H1 (cell line): ENCODE data around the gene ARHGEF40. TPM values are rescaled to one million over a fixed set of nuclear protein-coding genes. Genes with fewer than 3 reads are reported as not detected.

ENCODE experiments used
- CTCF ChIA-PET: fragments of 300-600 bp; sonication (Branson Sonifier 250); formaldehyde crosslinking; loops from one replicate; lab custom pipeline; 2021; ENCODE audit not compliant: partially characterized antibody; lab: Charles Lee
- POLR2A ChIA-PET: fragments of 300-600 bp; sonication (Branson Sonifier 250); formaldehyde crosslinking; loops from one replicate; lab custom pipeline; 2021; ENCODE audit warnings: inconsistent platforms; ENCODE audit not compliant: partially characterized antibody; lab: Charles Lee
- DNase-seq, 2 experiments: peaks; one replicate each; pipeline versions ENCODE4 v3.0.0 to v3.0.0-alpha.2; 2010 to 2022; ENCODE audit warnings: low spot score in 2 of 2, low read depth in 1 of 2, mixed read lengths in 1 of 2
- FAIRE-seq: peaks from 2 replicates; lab custom pipeline; 2011; peaks lifted over from hg19 to GRCh38; lab: Jason Lieb, UNC
- H2AFZ ChIP-seq: 2 replicates; pipeline ENCODE4 v1.8.1; 2012; ENCODE audit warnings: low read length, inconsistent platforms
- H2AK5ac ChIP-seq: 2 replicates; pipeline ENCODE4 v1.6.1; 2013; ENCODE audit warnings: low read depth, low read length
- H2BK120ac ChIP-seq: replicated peaks from 2 replicates; pipeline ENCODE3; 2013; ENCODE audit warnings: low read depth, low read length, inconsistent platforms
- H2BK12ac ChIP-seq: 2 replicates; pipeline ENCODE4 v1.6.1; 2013; ENCODE audit warnings: low read depth, low read length
- H2BK15ac ChIP-seq: 2 replicates; pipeline ENCODE4 v1.6.1; 2013; ENCODE audit warnings: low read length
- H2BK20ac ChIP-seq: 2 replicates; pipeline ENCODE4 v1.6.1; 2013; ENCODE audit warnings: low read length
- H2BK5ac ChIP-seq: 2 replicates; pipeline ENCODE4 v1.6.1; 2013; ENCODE audit warnings: low read depth, low read length
- H3K14ac ChIP-seq: 2 replicates; pipeline ENCODE4 v1.6.1; 2013; ENCODE audit warnings: inconsistent platforms; ENCODE audit not compliant: insufficient read length
- H3K18ac ChIP-seq: 2 replicates; pipeline ENCODE4 v1.6.1; 2013; ENCODE audit warnings: low read length; ENCODE audit errors: extremely low read depth
- H3K23ac ChIP-seq: 2 replicates; pipeline ENCODE4 v1.6.1; 2013; ENCODE audit warnings: inconsistent platforms; ENCODE audit not compliant: insufficient read length
- H3K23me2 ChIP-seq: 2 replicates; pipeline ENCODE4 v1.6.1; 2013; ENCODE audit warnings: low read depth, low read length
- H3K27ac ChIP-seq: 2 replicates; pipeline ENCODE4 v1.6.1; 2011; ENCODE audit warnings: low read depth, low read length, inconsistent platforms
- H3K27me3 ChIP-seq, 4 experiments: replicated peaks in 1 of 4; 1 replicate in 1 of 4; 2 replicates in 3 of 4; pipeline versions ENCODE4 v1.6.1 to v1.8.1; 2011 to 2013; ENCODE audit warnings: low read length in 3 of 4, mild to moderate bottlenecking in 3 of 4, inconsistent platforms in 2 of 4, mixed read lengths in 2 of 4, moderate library complexity in 1 of 4; ENCODE audit not compliant: control insufficient read depth in 3 of 4, insufficient read depth in 3 of 4; ENCODE audit errors: extremely low read depth in 1 of 4
- H3K36me3 ChIP-seq, 4 experiments: 2 replicates each; pipeline versions ENCODE4 v1.6.1 to v1.8.1; 2011 to 2013; ENCODE audit warnings: mild to moderate bottlenecking in 4 of 4, low read length in 3 of 4, moderate library complexity in 2 of 4, control low read depth in 1 of 4, inconsistent platforms in 1 of 4; ENCODE audit not compliant: insufficient read depth in 4 of 4, control insufficient read depth in 2 of 4
- H3K4ac ChIP-seq: replicated peaks from 2 replicates; pipeline ENCODE3; 2013; ENCODE audit warnings: low read length, low read depth, mixed read lengths, inconsistent platforms; ENCODE audit not compliant: insufficient read length
- H3K4me1 ChIP-seq, 4 experiments: replicated peaks in 1 of 4; 1 replicate in 1 of 4; 2 replicates in 3 of 4; pipeline versions ENCODE4 v1.6.1 to v1.8.1; 2011 to 2013; ENCODE audit warnings: low read length in 3 of 4, inconsistent platforms in 2 of 4, mixed read lengths in 1 of 4; ENCODE audit not compliant: insufficient read depth in 4 of 4, control insufficient read depth in 3 of 4
- H3K4me2 ChIP-seq, 2 experiments: 2 replicates each; pipeline versions ENCODE4 v1.6.1 to v1.8.1; 2011 to 2013; ENCODE audit warnings: low read depth in 2 of 2, low read length in 2 of 2, control low read depth in 1 of 2, inconsistent platforms in 1 of 2, mild to moderate bottlenecking in 1 of 2; ENCODE audit not compliant: insufficient read depth in 1 of 2
- H3K4me3 ChIP-seq, 4 experiments: fragments of 200-600, 300-600 bp in 1 of 4; sonication (generic), shearing (Covaris generic), sonication (Bioruptor Twin) in 1 of 4; 2 replicates each; pipeline versions ENCODE4 v1.5.1 to v1.8.1; 2011 to 2016; ENCODE audit warnings: low read length in 4 of 4, low read depth in 3 of 4, control low read depth in 2 of 4, inconsistent platforms in 2 of 4, mild to moderate bottlenecking in 2 of 4, mixed read lengths in 1 of 4, moderate library complexity in 1 of 4; ENCODE audit not compliant: insufficient read depth in 2 of 4; ENCODE audit errors: extremely low read depth in 1 of 4
- H3K56ac ChIP-seq: replicated peaks from 2 replicates; pipeline ENCODE3; 2013; ENCODE audit warnings: low read depth, mild to moderate bottlenecking, mixed read lengths, low read length, inconsistent platforms; ENCODE audit not compliant: insufficient read length
- H3K79me1 ChIP-seq: 2 replicates; pipeline ENCODE4 v1.6.1; 2013; ENCODE audit warnings: low read depth, low read length, control low read depth
- H3K79me2 ChIP-seq, 2 experiments: 2 replicates each; pipeline versions ENCODE4 v1.6.1 to v1.8.1; 2012 to 2013; ENCODE audit warnings: low read length in 2 of 2, mild to moderate bottlenecking in 2 of 2, inconsistent platforms in 1 of 2; ENCODE audit not compliant: insufficient read depth in 2 of 2, control insufficient read depth in 1 of 2
- H3K9ac ChIP-seq, 4 experiments: replicated peaks in 1 of 4; 1 replicate in 1 of 4; 2 replicates in 3 of 4; pipeline versions ENCODE4 v1.6.1 to v1.8.1; 2011 to 2013; ENCODE audit warnings: low read depth in 3 of 4, low read length in 3 of 4, control low read depth in 2 of 4, mild to moderate bottlenecking in 2 of 4, moderate library complexity in 2 of 4, inconsistent platforms in 1 of 4; ENCODE audit errors: extremely low read depth in 1 of 4
- H3K9me3 ChIP-seq, 2 experiments: 2 replicates each; pipeline versions ENCODE4 v1.6.1 to v1.8.1; 2012 to 2013; ENCODE audit warnings: mild to moderate bottlenecking in 2 of 2, moderate library complexity in 2 of 2, control low read depth in 1 of 2, inconsistent platforms in 1 of 2, low read depth in 1 of 2, low read length in 1 of 2, mixed read lengths in 1 of 2; ENCODE audit not compliant: insufficient read depth in 2 of 2
- H4K20me1 ChIP-seq, 2 experiments: replicated peaks in 1 of 2; 2 replicates each; pipeline versions ENCODE3 to v1.8.1; 2011 to 2013; ENCODE audit warnings: inconsistent platforms in 2 of 2, low read length in 2 of 2, mild to moderate bottlenecking in 1 of 2; ENCODE audit not compliant: insufficient read depth in 2 of 2, control insufficient read depth in 1 of 2
- H4K5ac ChIP-seq: 2 replicates; pipeline ENCODE4 v1.6.1; 2013; ENCODE audit warnings: low read length, low read depth, mixed read lengths, inconsistent platforms; ENCODE audit not compliant: insufficient read length
- H4K8ac ChIP-seq: 2 replicates; pipeline ENCODE4 v1.8.0; 2013; ENCODE audit warnings: mild to moderate bottlenecking, moderate library complexity, low read length, inconsistent platforms; ENCODE audit not compliant: insufficient read depth; ENCODE audit errors: extremely low read depth
- H4K91ac ChIP-seq: replicated peaks from 2 replicates; pipeline ENCODE3; 2013; ENCODE audit warnings: low read length, mixed read lengths, inconsistent platforms; ENCODE audit not compliant: insufficient read length
- CTCF ChIP-seq, 3 experiments: IDR thresholded peaks; 1 replicate in 2 of 3; 2 replicates in 1 of 3; pipeline versions ENCODE4 v1.5.1 to v1.6.1; 2011; ENCODE audit warnings: low read length in 3 of 3, mild to moderate bottlenecking in 3 of 3, inconsistent platforms in 2 of 3, low read depth in 1 of 3, moderate library complexity in 1 of 3; ENCODE audit not compliant: insufficient read depth in 1 of 3; ENCODE audit errors: control extremely low read depth in 1 of 3
- GABPA ChIP-seq: IDR thresholded peaks from 2 replicates; pipeline ENCODE4 v1.6.1; 2011; ENCODE audit warnings: mild to moderate bottlenecking, low read length, moderate library complexity, borderline replicate concordance; ENCODE audit not compliant: insufficient read depth
- POLR2AphosphoS5 ChIP-seq: IDR thresholded peaks from 2 replicates; pipeline ENCODE4 v1.6.1; 2011; ENCODE audit warnings: low read depth, low read length
- RAD21 ChIP-seq, 2 experiments: IDR thresholded peaks in 1 of 2; conservative IDR thresholded peaks in 1 of 2; 2 replicates each; pipeline ENCODE4 v1.6.1; 2011; ENCODE audit warnings: low read depth in 2 of 2, low read length in 2 of 2, improper control_type of control experiment in 1 of 2, inconsistent platforms in 1 of 2, mild to moderate bottlenecking in 1 of 2, moderate library complexity in 1 of 2
- TBP ChIP-seq: IDR thresholded peaks from 2 replicates; pipeline ENCODE4 v1.6.1; 2011; ENCODE audit warnings: low read depth, low read length, improper control_type of control experiment
- WGBS, 2 experiments: shearing (Covaris generic) in 1 of 2; methylation state at CpG; one replicate each; pipeline versions ENCODE4 v1.1.6 to v1.1.7; 2013 to 2015; ENCODE audit warnings: low lambda C conversion rate in 2 of 2, mixed read lengths in 2 of 2, inconsistent platforms in 1 of 2, low coverage in 1 of 2, missing lambda C conversion rate in 1 of 2; ENCODE audit not compliant: insufficient replicate concordance in 2 of 2, insufficient coverage in 1 of 2, insufficient read length in 1 of 2; ENCODE audit errors: extremely low coverage in 1 of 2, missing lambda C conversion rate in 1 of 2; 5-methylcytosine and 5-hydroxymethylcytosine counted together
- polyA plus RNA-seq, 7 experiments: library from polyadenylated mRNA; depleted of rRNA in 3 of 7; stranded (reverse) in 5 of 7; unstranded in 2 of 7; fragments of >200 nt in 5 of 7; fragments of 200-250 nt in 2 of 7; gene quantifications; 1 replicate in 5 of 7; 2 replicates in 1 of 7; 4 replicates in 1 of 7; pipeline versions ENCODE4 v1.2.1 to v1.2.3, GENCODE V29; 2011 to 2013; ENCODE audit warnings: missing spikeins in 2 of 7, mixed read lengths in 2 of 7
- total RNA-seq: library from RNA; stranded (reverse); fragmentation: NEBNext Ultra II Directional; extraction: Animal tissue kit (Norgen Biotek cat#: 25700); gene quantifications from 2 replicates; pipeline ENCODE4 v1.2.1, GENCODE V29; 2021

Gene ARHGEF40
- total and polyA plus RNA-seq, 2 of the 8 experiments (the other 6 are each of a cell fraction or from before 2014, with no cell fraction given): 53.1 to 101 TPM

GRCh38 chr14:21066882-21067502 is 3.1 kb upstream of the ARHGEF40 start:
- Histone ChIP-seq H2BK12ac (no peak overlapping the region), H3K27me3 (peaks cover 0 to 4% (median 0%) of the 10 kb centered on the region in 4 experiments; a peak in 3 of 7 replicates), H3K79me1 (no peaks in the 10 kb centered on the region), H2BK20ac (no peak overlapping the region), H3K23ac (no peak overlapping the region), H4K20me1 (no peaks in the 10 kb centered on the region), H2BK15ac (no peak overlapping the region), H3K27ac (no peak overlapping the region), H3K18ac (no peak overlapping the region), H3K4ac (no peak overlapping the region), H4K91ac (no peak overlapping the region), H3K14ac (no peak overlapping the region)
- no peak for DNase-seq
- WGBS, 2 experiments: 73% methylated on average over 7 of the region's 7 CpGs; no CpG with 5 or more reads in 1 of the 2 experiments
- TF ChIP-seq RAD21 (IDR thresholded peaks at IDR 0.05 in 1 of 2, conservative IDR thresholded peaks at IDR 0.05 in 1 of 2; ENCODE audit: low read depth in 2 of 2, low read length in 2 of 2): peak; percentile 49 to 63
- no peak for TF ChIP-seq GABPA
- TF ChIP-seq TBP: no peak
- TF ChIP-seq POLR2AphosphoS5: no peak
- TF ChIP-seq CTCF (IDR thresholded peaks at IDR 0.05; ENCODE audit: control extremely low read depth in 1 of 3, insufficient read depth in 1 of 3, low read depth in 1 of 3, low read length in 3 of 3): peak in 2 of 3 experiments; percentile 51 to 55; a peak in 3 of 4 replicates
- TF ChIP-seq, all 59 proteins: peak for 2
- FAIRE-seq: no peak
- no peak overlapping the region for H3K9ac ChIP-seq
- H2AFZ ChIP-seq: no peak overlapping the region
- H4K8ac ChIP-seq: no peak overlapping the region
- H3K23me2 ChIP-seq: peaks cover 23% of the 10 kb centered on the region; the same call in 1 of the 2 replicates
- peaks cover 0 to 8% (median 3%) of the 10 kb centered on the region in 4 experiments; a peak in 6 of 7 replicates for H3K4me1 ChIP-seq
- H2BK5ac ChIP-seq: no peak overlapping the region
- H3K36me3 ChIP-seq: no peaks in the 10 kb centered on the region
- no peak overlapping the region for H3K4me2 ChIP-seq
- peaks cover 0 to 2% of the 10 kb centered on the region in 2 experiments; a peak in 1 of 4 replicates for H3K79me2 ChIP-seq
- H3K4me3 ChIP-seq: no peak overlapping the region
- H3K9me3 ChIP-seq: no peaks in the 10 kb centered on the region
- H2AK5ac ChIP-seq: no peak overlapping the region
- H4K5ac ChIP-seq: no peak overlapping the region
- H2BK120ac ChIP-seq: no peak overlapping the region
- CTCF ChIA-PET: interaction anchor here (0.6 to 5.3 kb wide), 13 partner anchors 9 to 68 kb away, joined by 3 to 102 read pairs (median 4); partner anchors contain the start of genes RNASE7, RNASE8, SLC39A2 and TMEM253
- POLR2A ChIA-PET: interaction anchor here (0.5 to 1.2 kb wide), 3 partner anchors 12 to 86 kb away, joined by 3 to 5 read pairs (median 3); no protein-coding TSS in a partner anchor
- no peak overlapping the region for H3K56ac ChIP-seq
